Measurements from ENCODE around the gene GUCD1. TPM values are rescaled to one million over a fixed set of nuclear protein-coding genes. Genes with fewer than 3 reads are reported as not detected.
"Not testable (repeated sequence)": the region's sequence is repeated elsewhere in the genome, so short reads cannot be mapped to it uniquely, and the experiment has no call there.

The GUCD1 gene
- total and polyA plus RNA-seq, 7 donors, result 114 to 232 (median 151) TPM

- ATAC-seq (peak in 3 of 4 donors; percentile 26 to 31 (median 27)), DNase-seq (no peak)
- Histone ChIP-seq H3K9me3 (no peaks in the 10 kb centered on the region), H3K4me1 (no peaks in the 10 kb centered on the region), H3K36me3 (ENCODE audit: insufficient read depth in 1 of 2, low read depth in 1 of 2) (no peaks in the 10 kb centered on the region), H3K27ac (no peak overlapping the region), H3K27me3 (ENCODE audit: insufficient read depth in 3 of 3, low read length in 2 of 3) (no peaks in the 10 kb centered on the region), H3K4me3 (no peak overlapping the region)
- intact Hi-C loops (cut with DNase I), result no loop called here
- 69 to 74% (median 71%) methylated on average over 12 of the region's 12 CpGs for WGBS, 3 donors
- no peak for TF ChIP-seq CTCF (IDR thresholded peaks at IDR 0.05)
These were observed 46.5 kb upstream of the GUCD1 start for GRCh38 chr22:24601217-24602104.

DNA sequence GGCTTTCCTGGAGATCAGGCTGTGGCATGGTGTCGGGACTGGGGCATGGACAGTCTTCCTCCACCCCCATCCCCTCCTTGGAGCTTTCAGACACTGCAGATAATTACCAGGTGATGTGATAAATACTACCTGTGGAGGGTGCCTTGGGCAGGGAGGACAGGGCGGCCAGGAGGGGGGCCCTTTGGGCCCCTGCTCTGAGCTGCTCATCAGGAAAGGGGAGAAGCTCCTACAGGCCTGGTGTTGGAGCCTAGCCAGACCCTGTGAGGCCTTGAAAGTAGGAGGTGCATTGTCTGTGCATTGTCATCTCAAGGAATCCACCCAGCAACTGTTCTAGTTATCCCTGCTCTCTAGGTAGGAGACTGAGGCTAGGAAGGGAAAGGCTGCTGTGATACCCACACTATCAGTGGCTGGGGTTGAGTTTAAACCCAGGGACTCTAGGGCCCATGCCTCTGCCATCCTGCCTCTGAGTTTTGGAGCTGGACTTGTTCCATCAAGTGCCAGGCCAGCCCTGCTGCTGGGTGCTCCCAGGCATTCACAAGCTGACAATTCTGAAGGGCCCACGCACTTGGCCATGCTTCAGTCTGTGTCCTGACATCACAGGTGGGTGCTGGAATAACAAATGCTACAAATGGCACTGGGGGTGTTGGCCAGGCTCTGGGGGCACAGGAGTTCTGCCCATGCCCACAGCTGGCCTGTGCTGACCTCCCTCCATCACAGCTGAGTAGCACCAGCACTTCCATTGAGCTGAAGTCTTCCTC, 45.2 kb upstream of the GUCD1 start:
- DNase-seq; ATAC-seq; intact Hi-C loops (cut with DNase I); H3K4me1 ChIP-seq; H3K27ac ChIP-seq; H3K27me3 ChIP-seq (ENCODE audit: insufficient read depth in 3 of 3, low read length in 2 of 3); H3K36me3 ChIP-seq (ENCODE audit: insufficient read depth in 1 of 2, low read depth in 1 of 2); H3K9me3 ChIP-seq; H3K4me3 ChIP-seq: not testable (repeated sequence)
- WGBS, 3 donors, result 82 to 94% (median 90%) methylated on average over 3 of the region's 3 CpGs

GRCh38 chr22:24599514-24599913, 44.6 kb upstream of the GUCD1 start:
- H3K9me3 ChIP-seq, result no peaks in the 10 kb centered on the region
- ATAC-seq (no peak), DNase-seq (peak in 1 of 2 donors; percentile 20)
- H3K27ac ChIP-seq, result no peak overlapping the region
- no peak for TF ChIP-seq CTCF (IDR thresholded peaks at IDR 0.05)
- WGBS, 3 donors, result 76 to 78% (median 77%) methylated on average over 8 of the region's 8 CpGs
- no peak overlapping the region for H3K4me3 ChIP-seq
- H3K4me1 ChIP-seq, result no peaks in the 10 kb centered on the region
- H3K27me3 ChIP-seq (ENCODE audit: insufficient read depth in 3 of 3, low read length in 2 of 3), result no peaks in the 10 kb centered on the region
- no peaks in the 10 kb centered on the region for H3K36me3 ChIP-seq (ENCODE audit: insufficient read depth in 1 of 2, low read depth in 1 of 2)
- intact Hi-C loops (cut with DNase I), result no loop called here

- H3K36me3 ChIP-seq (ENCODE audit: insufficient read depth in 1 of 2, low read depth in 1 of 2); H3K27ac ChIP-seq; ATAC-seq; DNase-seq; H3K4me3 ChIP-seq; H3K9me3 ChIP-seq; H3K27me3 ChIP-seq (ENCODE audit: insufficient read depth in 3 of 3, low read length in 2 of 3); H3K4me1 ChIP-seq; intact Hi-C loops (cut with DNase I): not testable (repeated sequence)
- 88 to 97% (median 95%) methylated on average over 9 of the region's 9 CpGs for WGBS, 3 donors
These were observed 42.1 kb upstream of the GUCD1 start for GRCh38 chr22:24597076-24597475.

- 92 to 95% (median 93%) methylated on average over 4 of the region's 4 CpGs for WGBS, 3 donors
- no peak for TF ChIP-seq CTCF (IDR thresholded peaks at IDR 0.05)
- intact Hi-C loops (cut with DNase I), result no loop called here
- Histone ChIP-seq H3K27me3 (ENCODE audit: insufficient read depth in 3 of 3, low read length in 2 of 3) (no peaks in the 10 kb centered on the region), H3K4me1 (no peaks in the 10 kb centered on the region), H3K36me3 (ENCODE audit: insufficient read depth in 1 of 2, low read depth in 1 of 2) (no peaks in the 10 kb centered on the region), H3K9me3 (no peaks in the 10 kb centered on the region), H3K27ac (no peak overlapping the region), H3K4me3 (no peak overlapping the region)
- ATAC-seq, result no peak
- no peak for DNase-seq
These were observed 40.9 kb upstream of the GUCD1 start for GRCh38 chr22:24595863-24596262.

All from psoas muscle (tissue), 8 donors.